ENCODE data around the gene CTCFL.

CTCFL gene

GRCh38 chr20:57503035-57503658 is 21.8 kb downstream of the CTCFL start:
- H3K14ac ChIP-seq (ENCODE audit: low read length): no peak overlapping the region
- H3K23ac ChIP-seq (ENCODE audit: low read depth, low read length, poor library complexity): peak overlapping the region; percentile 11
- no peak overlapping the region for H2BK5ac ChIP-seq (ENCODE audit: low read length)
- H3K27me3 ChIP-seq (ENCODE audit: control insufficient read depth in 3 of 3, insufficient read depth in 3 of 3, low read depth in 1 of 3, low read length in 3 of 3): peaks cover 0 to 24% (median 0%) of the 10 kb centered on the region in 3 experiments
- H3K18ac ChIP-seq (ENCODE audit: low read length): peak overlapping the region; percentile 67
- no peak overlapping the region for H4K91ac ChIP-seq (ENCODE audit: low read depth, low read length, poor library complexity)
- H2BK12ac ChIP-seq (ENCODE audit: low read length): no peak overlapping the region
- no CpG with 5 or more reads among the region's 20 CpGs for WGBS, 2 donors (ENCODE audit: extremely low coverage in 2 of 2, insufficient read length in 2 of 2, insufficient replicate concordance in 1 of 2)
- no peak overlapping the region for H3K27ac ChIP-seq (replicated peaks; ENCODE audit: low read length)
- no peak overlapping the region for H2BK15ac ChIP-seq (ENCODE audit: low read length)
- no peak overlapping the region for H3K9ac ChIP-seq (ENCODE audit: low read depth, low read length, poor library complexity)
- H3K4me3 ChIP-seq (ENCODE audit: low read length in 2 of 2): no peak overlapping the region
- peaks cover 0 to 3% of the 10 kb centered on the region in 2 donors for H3K9me3 ChIP-seq (replicated peaks in 1 of 2; ENCODE audit: control insufficient read depth in 2 of 2, insufficient read depth in 1 of 2, low read depth in 1 of 2, low read length in 2 of 2)
- no peak overlapping the region for H4K8ac ChIP-seq (ENCODE audit: low read depth, low read length)
- H3K4me1 ChIP-seq (ENCODE audit: control insufficient read depth in 2 of 2, insufficient read depth in 1 of 2, low read depth in 1 of 2, low read length in 2 of 2): peaks cover 0 to 11% of the 10 kb centered on the region in 2 donors
- no peak overlapping the region for H3K4ac ChIP-seq (ENCODE audit: low read length)
- H3K79me1 ChIP-seq (ENCODE audit: low read depth, low read length): no peaks in the 10 kb centered on the region
- H2AFZ ChIP-seq (ENCODE audit: low read length): no peak overlapping the region
- no peak overlapping the region for H3K4me2 ChIP-seq (ENCODE audit: insufficient read depth, low read length, poor library complexity, severe bottlenecking)
- H3K36me3 ChIP-seq (replicated peaks in 1 of 2; ENCODE audit: control insufficient read depth in 2 of 2, insufficient read depth in 2 of 2, low read length in 2 of 2): no peaks in the 10 kb centered on the region
- no peak for DNase-seq (ENCODE audit: low spot score)
- H2AK5ac ChIP-seq (ENCODE audit: low read depth, low read length): no peak overlapping the region
- H2BK120ac ChIP-seq (ENCODE audit: low read depth, low read length): no peak overlapping the region

GRCh38 chr20:57502336-57502700 is 22.6 kb downstream of the CTCFL start:
- Histone ChIP-seq H3K23ac (ENCODE audit: low read depth, low read length, poor library complexity) (no peak overlapping the region), H2BK120ac (ENCODE audit: low read depth, low read length) (no peak overlapping the region), H3K14ac (ENCODE audit: low read length) (no peak overlapping the region), H3K4me2 (ENCODE audit: insufficient read depth, low read length, poor library complexity, severe bottlenecking) (no peak overlapping the region), H2BK12ac (ENCODE audit: low read length) (no peak overlapping the region), H4K8ac (ENCODE audit: low read depth, low read length) (no peak overlapping the region), H3K36me3 (replicated peaks in 1 of 2; ENCODE audit: control insufficient read depth in 2 of 2, insufficient read depth in 2 of 2, low read length in 2 of 2) (no peaks in the 10 kb centered on the region), H2AK5ac (ENCODE audit: low read depth, low read length) (no peak overlapping the region), H3K27ac (replicated peaks; ENCODE audit: low read length) (no peak overlapping the region), H2BK5ac (ENCODE audit: low read length) (no peak overlapping the region), H3K27me3 (ENCODE audit: control insufficient read depth in 3 of 3, insufficient read depth in 3 of 3, low read depth in 1 of 3, low read length in 3 of 3) (peaks cover 0 to 20% (median 0%) of the 10 kb centered on the region in 3 experiments), H3K79me1 (ENCODE audit: low read depth, low read length) (no peaks in the 10 kb centered on the region), H3K9me3 (replicated peaks in 1 of 2; ENCODE audit: control insufficient read depth in 2 of 2, insufficient read depth in 1 of 2, low read depth in 1 of 2, low read length in 2 of 2) (peaks cover 0 to under 1% of the 10 kb centered on the region in 2 donors), H4K91ac (ENCODE audit: low read depth, low read length, poor library complexity) (no peak overlapping the region), H2BK15ac (ENCODE audit: low read length) (no peak overlapping the region), H3K9ac (ENCODE audit: low read depth, low read length, poor library complexity) (no peak overlapping the region), H3K4me3 (ENCODE audit: low read length in 2 of 2) (no peak overlapping the region), H3K4me1 (ENCODE audit: control insufficient read depth in 2 of 2, insufficient read depth in 1 of 2, low read depth in 1 of 2, low read length in 2 of 2) (peaks cover 0 to 11% of the 10 kb centered on the region in 2 donors), H2AFZ (ENCODE audit: low read length) (no peak overlapping the region), H3K18ac (ENCODE audit: low read length) (no peak overlapping the region), H3K4ac (ENCODE audit: low read length) (no peak overlapping the region)
- WGBS, 2 donors (ENCODE audit: extremely low coverage in 2 of 2, insufficient read length in 2 of 2, insufficient replicate concordance in 1 of 2): no CpG with 5 or more reads among the region's 6 CpGs
- DNase-seq (ENCODE audit: low spot score): no peak

- H3K4me3 ChIP-seq (ENCODE audit: low read length in 2 of 2): no peak overlapping the region
- H2BK120ac ChIP-seq (ENCODE audit: low read depth, low read length): peak overlapping the region; percentile 38
- no peak overlapping the region for H3K4me2 ChIP-seq (ENCODE audit: insufficient read depth, low read length, poor library complexity, severe bottlenecking)
- no peak overlapping the region for H3K23ac ChIP-seq (ENCODE audit: low read depth, low read length, poor library complexity)
- H2BK5ac ChIP-seq (ENCODE audit: low read length): no peak overlapping the region
- H2BK15ac ChIP-seq (ENCODE audit: low read length): peak overlapping the region; percentile 77
- no peak overlapping the region for H3K14ac ChIP-seq (ENCODE audit: low read length)
- H3K9me3 ChIP-seq (replicated peaks in 1 of 2; ENCODE audit: control insufficient read depth in 2 of 2, insufficient read depth in 1 of 2, low read depth in 1 of 2, low read length in 2 of 2): no peaks in the 10 kb centered on the region
- H3K18ac ChIP-seq (ENCODE audit: low read length): peak overlapping the region; percentile 71
- H3K27ac ChIP-seq (replicated peaks; ENCODE audit: low read length): no peak overlapping the region
- H3K4me1 ChIP-seq (ENCODE audit: control insufficient read depth in 2 of 2, insufficient read depth in 1 of 2, low read depth in 1 of 2, low read length in 2 of 2): peaks cover 0 to 11% of the 10 kb centered on the region in 2 donors
- H3K36me3 ChIP-seq (replicated peaks in 1 of 2; ENCODE audit: control insufficient read depth in 2 of 2, insufficient read depth in 2 of 2, low read length in 2 of 2): no peaks in the 10 kb centered on the region
- H4K8ac ChIP-seq (ENCODE audit: low read depth, low read length): no peak overlapping the region
- no peak for DNase-seq (ENCODE audit: low spot score)
- H3K79me1 ChIP-seq (ENCODE audit: low read depth, low read length): no peaks in the 10 kb centered on the region
- no peak overlapping the region for H2BK12ac ChIP-seq (ENCODE audit: low read length)
- H2AK5ac ChIP-seq (ENCODE audit: low read depth, low read length): peak overlapping the region; percentile 68
- H3K27me3 ChIP-seq (ENCODE audit: control insufficient read depth in 3 of 3, insufficient read depth in 3 of 3, low read depth in 1 of 3, low read length in 3 of 3): peaks cover 0 to 19% (median 0%) of the 10 kb centered on the region in 3 experiments
- no peak overlapping the region for H3K9ac ChIP-seq (ENCODE audit: low read depth, low read length, poor library complexity)
- no peak overlapping the region for H3K4ac ChIP-seq (ENCODE audit: low read length)
- H4K91ac ChIP-seq (ENCODE audit: low read depth, low read length, poor library complexity): no peak overlapping the region
- H2AFZ ChIP-seq (ENCODE audit: low read length): no peak overlapping the region
- WGBS, 2 donors (ENCODE audit: extremely low coverage in 2 of 2, insufficient read length in 2 of 2, insufficient replicate concordance in 1 of 2): no CpG with 5 or more reads among the region's 17 CpGs
These were observed 23.2 kb downstream of the CTCFL start for GRCh38 chr20:57501461-57502335.

GRCh38 chr20:57500962-57501361 is 24.0 kb downstream of the CTCFL start:
- DNase-seq (ENCODE audit: low spot score): no peak
- Histone ChIP-seq H3K79me1 (ENCODE audit: low read depth, low read length) (no peaks in the 10 kb centered on the region), H3K23ac (ENCODE audit: low read depth, low read length, poor library complexity) (no peak overlapping the region), H4K91ac (ENCODE audit: low read depth, low read length, poor library complexity) (no peak overlapping the region), H3K18ac (ENCODE audit: low read length) (peak overlapping the region; percentile 62), H3K4me1 (ENCODE audit: control insufficient read depth in 2 of 2, insufficient read depth in 1 of 2, low read depth in 1 of 2, low read length in 2 of 2) (peaks cover 0 to 11% of the 10 kb centered on the region in 2 donors), H3K14ac (ENCODE audit: low read length) (no peak overlapping the region), H2BK5ac (ENCODE audit: low read length) (no peak overlapping the region), H2AK5ac (ENCODE audit: low read depth, low read length) (no peak overlapping the region), H3K27me3 (ENCODE audit: control insufficient read depth in 3 of 3, insufficient read depth in 3 of 3, low read depth in 1 of 3, low read length in 3 of 3) (peaks cover 0 to 19% (median 0%) of the 10 kb centered on the region in 3 experiments), H4K8ac (ENCODE audit: low read depth, low read length) (no peak overlapping the region), H2BK12ac (ENCODE audit: low read length) (no peak overlapping the region), H3K36me3 (replicated peaks in 1 of 2; ENCODE audit: control insufficient read depth in 2 of 2, insufficient read depth in 2 of 2, low read length in 2 of 2) (no peaks in the 10 kb centered on the region), H3K9ac (ENCODE audit: low read depth, low read length, poor library complexity) (peak overlapping the region; percentile 25), H2BK15ac (ENCODE audit: low read length) (no peak overlapping the region), H3K27ac (replicated peaks; ENCODE audit: low read length) (no peak overlapping the region), H3K4ac (ENCODE audit: low read length) (no peak overlapping the region), H2AFZ (ENCODE audit: low read length) (no peak overlapping the region), H2BK120ac (ENCODE audit: low read depth, low read length) (no peak overlapping the region), H3K4me3 (ENCODE audit: low read length in 2 of 2) (no peak overlapping the region), H3K9me3 (replicated peaks in 1 of 2; ENCODE audit: control insufficient read depth in 2 of 2, insufficient read depth in 1 of 2, low read depth in 1 of 2, low read length in 2 of 2) (no peaks in the 10 kb centered on the region), H3K4me2 (ENCODE audit: insufficient read depth, low read length, poor library complexity, severe bottlenecking) (no peak overlapping the region)
- no CpG with 5 or more reads among the region's 17 CpGs for WGBS, 2 donors (ENCODE audit: extremely low coverage in 2 of 2, insufficient read length in 2 of 2, insufficient replicate concordance in 1 of 2)
